GM21447 (cell line): ENCODE results near the gene ADAT2.

Experiments used
- ATAC-seq: cut with Tn5 transposase; IDR thresholded peaks from one replicate; pipeline ENCODE4 v1.9.1; 2021; ENCODE audit not compliant: unreplicated experiment

Gene ADAT2

GRCh38 chr6:143399176-143399575, 51.3 kb downstream of the ADAT2 start:
- no peak for ATAC-seq

DNA sequence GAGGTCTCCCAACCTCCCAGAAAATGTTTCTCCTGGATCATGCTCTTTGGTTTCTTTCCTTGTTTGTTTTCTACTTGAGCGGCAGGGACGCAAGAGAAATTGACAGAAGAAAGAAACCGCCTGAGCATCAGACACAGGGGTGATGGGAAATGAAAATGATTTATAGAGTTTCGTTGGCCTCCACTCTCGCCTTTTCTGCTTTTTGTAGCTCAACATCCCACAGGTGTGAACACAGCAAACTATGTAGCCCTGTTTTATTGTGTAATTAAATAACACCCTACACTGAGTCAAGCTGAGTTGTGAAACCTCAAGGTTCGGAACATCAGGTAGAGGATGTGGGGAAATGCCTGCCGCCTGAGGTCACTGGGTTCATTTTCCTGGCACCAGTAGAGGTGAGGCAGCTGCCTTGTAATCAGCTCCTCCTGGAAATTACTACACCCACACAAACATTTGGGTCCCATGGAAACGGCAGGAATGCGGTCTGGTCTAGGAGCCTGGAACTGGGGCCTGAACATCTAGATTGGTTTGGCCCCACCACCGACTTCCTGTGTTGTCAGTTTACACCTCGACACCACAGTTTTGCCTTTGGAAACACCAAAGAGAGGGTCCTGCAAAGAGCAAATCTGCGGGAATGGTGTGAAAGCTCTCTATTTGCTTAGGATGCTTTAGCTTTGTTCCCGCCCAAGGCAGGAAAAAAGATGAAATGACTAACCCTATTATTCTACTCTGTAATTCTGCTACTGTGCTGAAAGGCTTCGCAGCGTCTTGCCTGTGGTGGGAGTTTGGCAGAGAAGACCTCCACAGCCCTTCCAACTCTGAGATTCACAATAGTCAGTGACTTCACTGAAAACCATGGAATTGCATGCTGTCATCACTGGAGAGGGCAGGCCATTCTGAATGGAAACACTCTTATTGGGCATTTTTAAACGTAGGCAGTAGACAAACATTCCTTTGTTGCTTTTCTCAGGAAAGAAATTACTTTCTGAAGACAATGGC, 53.0 kb downstream of the ADAT2 start:
- ATAC-seq: no peak

DNA sequence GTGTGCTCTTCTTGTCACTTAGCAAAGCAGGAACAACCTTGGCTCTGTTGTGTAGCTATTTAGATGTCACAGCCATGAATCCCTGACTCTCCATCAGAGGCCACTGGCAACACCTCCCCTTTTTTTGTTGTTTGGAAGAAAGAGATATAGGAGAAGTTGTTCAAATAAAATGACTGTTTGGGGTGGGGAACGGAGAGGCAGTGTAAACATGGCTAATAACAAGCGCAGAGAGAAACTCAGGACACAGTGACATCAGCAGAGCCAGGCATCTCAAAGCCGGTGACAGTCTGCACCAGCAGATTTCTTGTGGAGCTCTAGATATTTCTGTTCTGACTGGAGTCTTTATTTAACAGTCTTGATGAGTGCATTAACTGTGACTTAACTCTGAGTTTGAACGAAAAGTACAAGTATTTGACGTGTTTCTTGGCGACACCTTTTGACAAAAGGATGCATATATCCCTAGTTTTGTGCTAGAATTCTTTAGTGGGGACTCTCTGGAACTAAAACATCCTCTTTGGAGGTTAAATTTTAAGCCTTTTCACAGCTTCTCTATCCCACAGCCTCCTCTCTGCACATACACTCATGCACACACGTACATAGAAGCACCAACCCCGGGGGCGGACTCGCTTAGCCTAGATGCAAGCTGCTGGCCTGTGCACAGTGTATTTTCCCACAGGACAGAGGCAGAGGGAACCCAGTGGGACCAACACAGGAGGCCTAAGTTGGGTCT, 53.8 kb downstream of the ADAT2 start:
- no peak for ATAC-seq

GRCh38 chr6:143395699-143396098, 54.8 kb downstream of the ADAT2 start:
- no peak for ATAC-seq

DNA sequence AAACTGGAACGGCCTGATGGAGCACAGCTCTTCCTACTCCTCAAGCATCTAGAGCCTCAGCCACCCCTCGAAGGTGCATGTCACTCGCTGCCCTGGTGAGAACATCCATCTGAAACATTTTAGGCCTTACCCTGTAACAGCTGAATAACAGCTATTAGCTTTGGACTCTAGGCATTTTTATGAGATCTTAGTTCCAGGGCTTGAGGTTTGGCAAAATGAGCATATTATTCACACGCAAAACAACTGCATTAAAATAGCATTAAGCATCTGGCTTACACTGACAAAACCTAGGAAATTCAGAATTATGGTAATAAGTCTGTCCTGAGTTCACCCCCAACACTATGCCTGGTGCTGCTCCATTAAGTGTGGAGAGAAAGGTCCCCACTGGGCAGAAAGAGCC, 56.1 kb downstream of the ADAT2 start:
- ATAC-seq: no peak

DNA sequence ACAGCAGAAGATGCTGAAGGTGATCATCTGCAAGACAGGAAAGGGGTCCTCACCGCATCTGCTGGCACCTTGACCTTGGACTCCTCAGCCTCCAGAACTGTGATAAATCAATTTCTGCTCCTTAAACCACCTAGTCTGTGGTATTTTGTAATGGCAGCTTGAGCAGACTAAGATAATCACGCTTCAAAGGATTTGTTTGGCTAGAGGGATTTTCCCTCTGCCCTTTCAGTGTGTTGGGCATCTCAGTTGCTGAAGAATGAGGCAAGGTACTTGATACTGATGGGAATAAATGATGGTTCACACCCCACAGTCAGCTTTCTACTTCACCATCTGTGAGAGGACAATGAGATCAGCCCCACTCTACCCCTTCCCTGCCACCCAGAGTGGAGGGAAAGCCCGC, 60.2 kb downstream of the ADAT2 start:
- no peak for ATAC-seq

GRCh38 chr6:143385636-143386035, 64.9 kb downstream of the ADAT2 start:
- no peak for ATAC-seq

DNA sequence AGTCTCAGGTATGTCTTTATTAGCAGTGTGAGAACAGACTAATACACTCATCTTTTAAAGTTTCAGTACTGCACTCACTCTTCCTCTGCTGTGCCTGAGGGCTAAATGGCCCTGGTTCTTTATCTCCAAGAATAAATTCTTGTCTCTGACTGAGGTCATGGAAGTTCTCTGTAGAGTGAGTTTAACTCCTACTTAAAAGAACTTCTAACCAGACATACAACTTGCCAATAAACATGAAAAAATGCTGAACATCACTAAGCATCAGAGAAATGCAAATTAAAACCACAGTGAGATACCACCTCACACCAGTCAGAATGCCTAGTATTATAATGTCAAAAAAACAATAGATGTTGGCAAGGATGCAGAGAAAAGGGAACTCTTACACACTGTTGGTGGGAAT, 73.6 kb downstream of the ADAT2 start:
- no peak for ATAC-seq

DNA sequence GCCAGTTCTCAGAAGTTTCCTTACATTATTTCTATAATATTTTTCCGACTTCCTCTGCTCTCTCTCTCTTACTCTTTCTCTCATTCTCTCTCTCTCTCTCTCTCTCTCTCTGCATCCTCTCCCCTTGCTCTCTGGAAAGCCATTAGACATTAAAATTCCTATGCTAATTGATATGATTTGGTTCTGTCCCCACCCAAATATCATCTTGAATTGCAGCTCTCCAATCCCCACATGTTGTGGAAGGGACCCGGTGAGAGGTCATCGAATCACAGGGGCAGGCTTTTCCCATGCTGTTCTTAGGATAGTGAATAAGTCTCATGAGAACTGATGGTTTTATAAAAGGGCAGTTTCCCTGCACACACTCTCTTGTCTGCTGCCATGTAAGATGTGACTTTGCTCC, 74.1 kb downstream of the ADAT2 start:
- ATAC-seq: no peak

GRCh38 chr6:143375022-143375585, 75.4 kb downstream of the ADAT2 start:
- ATAC-seq: no peak

DNA sequence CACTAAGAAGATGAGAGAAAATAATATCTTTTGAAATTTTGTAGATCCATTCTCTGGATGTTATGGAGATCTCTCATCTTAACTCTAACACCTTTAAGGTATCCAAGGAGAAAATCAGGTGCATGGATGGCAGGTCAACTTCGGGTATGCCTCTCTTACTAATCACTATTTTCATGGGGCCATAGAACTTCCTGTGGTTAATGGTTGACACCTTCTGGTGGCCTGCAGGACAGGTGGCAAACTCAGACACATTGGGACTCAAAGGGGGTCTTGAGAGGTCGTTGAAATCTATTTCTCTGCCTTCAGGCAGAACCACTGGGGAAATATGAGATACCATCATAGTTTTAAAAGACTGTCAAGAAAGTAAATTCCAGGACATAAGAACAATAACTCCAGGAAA, 76.5 kb downstream of the ADAT2 start:
- no peak for ATAC-seq
